Central memory CD4-positive, alpha-beta T cell (primary cell): ENCODE results near the gene TBX6.
"Not testable (repeated sequence)": the region's sequence is repeated elsewhere in the genome, so short reads cannot be mapped to it uniquely, and the experiment has no call there.

Experiments used
- DNase-seq: peaks from one replicate; pipeline ENCODE4 v3.0.0; 2022
- total RNA-seq, 3 experiments: gene quantifications; one replicate each; lab custom pipeline; 2026; lab: John Stamatoyannopoulos, UW

TBX6 gene
- 0.35 to 1.7 (median 0.82) reads per million in 3 experiments for total RNA-seq

DNA sequence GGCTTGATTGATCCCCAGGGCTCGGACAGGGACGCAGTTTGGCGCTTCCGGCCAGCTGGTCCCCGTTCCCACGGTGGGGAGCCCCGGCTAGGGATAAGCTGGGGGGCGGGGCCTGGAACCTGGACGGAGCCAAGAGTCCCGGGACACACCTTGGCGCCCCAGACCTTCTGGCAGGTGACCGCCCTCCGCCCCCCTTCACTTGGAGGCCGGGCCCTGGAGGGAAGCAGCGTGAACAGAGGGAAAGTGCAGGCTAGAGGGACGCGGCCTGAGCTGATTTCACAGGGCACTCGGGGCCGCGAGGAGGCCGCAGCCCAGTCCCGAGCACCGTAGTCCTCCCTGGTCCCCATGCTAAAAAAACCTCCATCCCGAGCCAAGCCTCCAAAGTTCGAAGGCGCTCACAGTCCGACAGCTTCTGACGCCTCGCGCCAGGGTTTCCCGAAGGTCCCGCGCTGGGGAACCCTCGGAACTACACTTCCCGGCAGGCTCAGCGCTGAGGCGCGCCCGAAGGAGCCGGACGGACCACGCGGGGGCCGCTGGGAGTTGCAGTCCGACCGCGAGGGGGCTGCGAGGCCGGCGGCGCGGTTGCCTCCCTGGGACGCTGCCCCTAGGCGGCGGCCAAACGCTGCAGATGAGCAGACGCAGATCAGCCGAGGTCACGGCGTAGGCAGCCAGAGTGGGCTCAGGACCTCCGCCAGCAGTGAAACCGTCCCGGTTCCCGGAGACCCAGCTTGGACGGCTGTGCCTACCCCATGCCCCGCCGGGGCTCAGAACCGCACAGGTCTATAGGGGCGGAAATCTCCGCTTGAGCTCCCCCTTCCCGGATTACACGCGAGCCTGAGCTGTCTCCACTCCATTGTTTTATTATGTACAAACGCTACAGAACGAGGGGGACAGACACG lies at the start of gene TBX6:
Gene TBX6 (minus strand): TSS at position 451 of the 899 bp plus-strand sequence. CDS start 731 bp downstream, outside the sequence.
- DNase-seq = peak; percentile 90

DNA sequence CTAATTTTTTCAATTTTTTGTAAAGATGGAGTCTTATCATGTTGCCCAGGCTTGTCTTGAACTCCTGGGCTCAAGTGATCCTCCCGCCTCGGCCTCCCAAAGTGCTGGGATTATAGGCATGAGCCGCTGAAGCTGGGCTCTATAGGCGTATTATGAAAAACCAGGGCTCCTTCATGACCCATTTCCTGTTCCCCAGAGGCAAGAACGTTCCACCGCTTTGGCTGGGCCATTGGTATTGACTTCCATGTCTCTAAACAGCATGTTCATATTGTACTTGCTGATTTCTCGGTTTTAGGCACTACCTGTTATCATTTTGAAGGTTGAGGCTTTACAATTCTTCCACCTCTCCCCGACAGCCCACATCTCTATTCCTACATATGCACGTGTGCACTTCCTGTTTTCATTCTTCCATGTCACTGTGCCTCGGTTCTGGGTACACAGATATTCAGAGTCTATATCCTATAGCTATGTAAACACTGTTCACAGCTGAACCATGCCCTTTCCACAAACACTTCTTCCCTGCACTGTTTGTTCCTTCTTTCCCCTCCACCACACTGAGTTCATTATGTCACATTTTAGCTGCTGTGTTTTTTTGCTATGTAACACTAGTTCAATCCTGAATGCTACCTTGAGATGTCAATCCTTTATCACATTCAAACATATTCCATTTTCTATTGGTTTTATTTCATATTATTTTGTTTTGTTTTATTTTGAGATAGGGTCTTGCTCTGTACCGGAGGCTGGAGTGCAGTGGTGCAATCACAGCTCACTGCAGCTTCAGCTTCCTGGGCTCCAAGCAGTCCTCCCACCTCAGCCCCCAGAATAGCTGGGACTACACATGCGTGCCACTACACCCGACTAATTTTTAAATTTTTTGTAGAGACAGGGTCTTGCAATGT lies 48.1 kb upstream of the TBX6 start:
- no peak for DNase-seq

DNA sequence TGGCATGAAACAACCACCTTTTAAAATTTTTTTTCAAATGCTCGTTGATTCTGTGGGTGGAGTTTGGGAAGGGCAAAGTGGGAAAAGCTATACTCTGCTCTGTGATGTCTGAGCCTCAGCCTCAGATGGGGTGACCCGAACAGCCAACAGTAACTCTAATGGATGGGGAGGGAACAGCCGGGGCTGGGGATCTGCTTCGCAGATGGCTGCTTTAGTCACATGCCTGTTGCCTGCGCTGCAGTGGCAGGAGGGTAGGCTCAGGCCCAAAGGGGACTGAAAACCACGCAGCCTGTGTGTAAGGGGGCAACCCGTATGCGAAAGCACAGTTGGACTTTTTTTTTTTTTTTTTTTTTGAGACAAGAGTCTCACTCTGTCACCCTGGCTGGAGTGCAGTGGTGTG lies 46.2 kb upstream of the TBX6 start:
- no peak for DNase-seq

DNA sequence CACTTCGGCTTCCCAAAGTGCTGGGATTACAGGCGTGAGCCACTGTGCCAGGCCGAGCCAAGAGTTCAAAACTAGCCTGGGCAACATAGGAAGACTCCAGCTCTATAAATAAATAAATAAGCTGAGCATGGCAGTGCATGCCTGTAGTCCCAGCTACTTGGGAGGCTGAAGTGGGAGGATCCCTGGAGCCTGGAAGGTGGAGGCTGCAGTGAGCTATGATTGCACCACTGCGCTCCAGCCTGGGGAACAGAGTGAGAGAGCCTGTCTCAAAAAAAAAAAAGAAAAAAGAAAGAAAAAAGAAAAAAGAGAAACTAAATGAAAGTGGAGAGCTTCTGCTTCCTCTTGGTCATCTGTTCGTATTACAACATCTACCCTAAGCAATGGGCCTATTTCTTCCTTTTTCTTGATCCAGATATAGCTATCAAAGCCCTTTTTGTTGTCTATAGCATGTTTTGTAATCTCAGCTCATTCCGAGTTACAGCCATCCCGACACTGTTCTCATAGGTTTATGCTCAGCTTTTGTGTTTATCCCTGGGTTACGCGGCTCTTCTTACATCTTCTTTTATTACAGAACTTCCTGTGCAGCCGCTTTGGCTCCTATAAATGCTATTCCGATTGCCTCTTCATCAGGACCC lies 45.4 kb upstream of the TBX6 start:
- no peak for DNase-seq

DNA sequence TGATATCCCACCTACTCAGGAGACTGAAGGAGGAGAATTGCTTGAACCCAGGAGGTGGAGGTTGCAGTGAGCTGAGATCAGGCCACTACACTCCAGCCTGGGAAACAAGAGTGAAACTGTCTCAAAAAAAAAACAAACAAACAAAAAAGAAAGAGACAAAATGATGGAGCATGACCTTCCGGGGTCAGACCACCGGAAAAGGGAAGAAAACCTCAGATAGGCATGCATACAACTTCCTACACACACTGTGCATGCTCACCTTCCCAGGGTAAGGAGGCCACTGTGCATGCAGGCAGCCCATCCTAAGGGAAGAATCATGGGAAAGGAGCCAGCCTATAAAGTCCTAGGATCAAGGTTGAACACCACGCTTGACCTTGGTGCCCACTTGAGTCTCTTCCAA lies 40.9 kb upstream of the TBX6 start:
- no peak for DNase-seq

DNA sequence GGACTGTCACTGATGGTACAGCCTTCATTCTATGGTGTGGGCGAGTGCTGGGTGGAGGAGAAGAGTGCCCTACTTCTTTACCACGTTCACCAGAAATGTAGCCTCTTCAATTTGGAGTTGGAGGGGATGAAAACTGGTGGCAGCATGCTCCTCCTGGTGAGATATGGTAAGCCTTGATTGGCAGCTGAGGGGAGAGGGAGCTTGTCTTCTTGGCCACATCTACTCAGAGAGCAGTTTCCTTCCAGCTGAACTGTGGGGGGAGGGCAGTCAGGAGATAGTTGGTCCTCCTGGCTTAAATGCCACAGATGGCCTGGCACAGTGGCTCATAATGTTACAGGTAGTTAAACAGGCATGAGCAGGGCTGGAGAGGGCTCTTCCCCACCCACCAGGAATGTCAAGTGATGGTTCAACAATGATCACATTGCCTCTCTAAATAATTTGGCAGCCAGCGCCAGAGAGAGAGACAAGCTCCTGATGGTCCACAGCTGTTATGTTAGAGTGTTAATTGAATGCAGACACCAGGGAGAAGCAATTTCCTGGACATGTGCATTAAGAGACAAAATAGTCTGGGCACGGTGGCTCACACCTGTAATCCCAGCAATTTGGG lies 40.2 kb upstream of the TBX6 start:
- no peak for DNase-seq

DNA sequence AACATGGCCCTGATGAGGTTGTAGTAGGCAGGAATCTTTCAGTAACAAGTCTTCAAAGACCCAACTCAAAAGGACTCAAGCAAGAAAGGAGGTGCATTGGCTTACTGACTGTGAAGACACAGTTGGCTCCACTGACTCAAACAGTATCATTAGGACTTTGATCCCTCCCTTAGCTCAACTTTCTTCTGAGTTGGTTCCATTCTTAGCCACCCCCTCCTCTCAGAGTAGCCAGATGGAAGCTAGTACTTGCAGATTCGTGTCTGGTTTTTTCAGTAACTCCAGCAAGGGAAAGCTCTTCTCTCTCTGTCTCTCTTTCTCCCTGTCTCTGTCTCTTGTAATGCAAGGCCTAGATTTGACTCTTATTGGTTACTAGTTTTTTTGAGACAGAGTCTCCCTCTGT lies 36.3 kb upstream of the TBX6 start:
- DNase-seq = no peak

GRCh38 chr16:30125690-30126089 lies 34.0 kb upstream of the TBX6 start:
- not testable (repeated sequence) for DNase-seq

- no peak for DNase-seq
Measured at GRCh38 chr16:30124985-30125379, 33.3 kb upstream of the TBX6 start.

- no peak for DNase-seq
Measured at GRCh38 chr16:30122604-30123160, 31.0 kb upstream of the TBX6 start.

DNA sequence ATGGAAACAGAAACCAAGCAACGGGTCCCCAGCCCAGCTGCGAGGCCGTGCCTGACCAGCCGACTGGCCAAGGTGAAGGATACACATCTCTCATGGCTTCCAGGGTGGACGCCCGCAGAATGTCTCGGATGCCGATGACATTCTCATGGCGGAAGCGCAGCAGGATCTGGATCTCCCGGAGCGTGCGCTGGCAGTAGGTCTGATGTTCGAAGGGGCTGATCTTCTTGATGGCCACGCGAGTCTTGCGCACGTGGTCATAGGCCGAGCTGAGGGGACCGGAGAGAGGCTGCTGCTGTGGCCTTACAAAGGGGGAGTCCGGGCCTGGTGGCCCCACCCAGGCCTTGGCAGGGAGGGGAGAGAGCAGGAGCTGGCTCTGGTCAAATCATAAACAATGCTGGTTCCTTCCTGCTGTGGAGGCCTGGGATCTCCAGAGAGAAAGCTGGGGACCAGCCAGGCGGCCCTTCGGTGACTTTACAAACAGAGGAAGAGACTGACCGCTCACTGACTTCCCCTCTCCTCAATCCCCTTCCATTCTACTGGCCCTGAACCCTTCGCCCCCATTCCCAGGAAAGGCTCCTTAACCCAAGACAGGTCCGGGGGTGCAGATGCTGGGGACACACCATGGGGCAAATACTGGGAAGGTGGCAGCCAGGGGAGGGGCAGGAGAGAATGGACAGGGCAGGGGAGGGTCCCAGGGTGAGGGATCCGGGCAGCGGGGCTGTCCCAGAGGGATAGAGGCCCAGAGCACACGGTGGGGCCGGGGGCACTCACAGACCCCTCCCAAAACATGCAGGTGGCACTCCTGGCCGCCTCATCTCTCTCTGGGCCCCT lies 30.2 kb upstream of the TBX6 start:
- no peak for DNase-seq

DNA sequence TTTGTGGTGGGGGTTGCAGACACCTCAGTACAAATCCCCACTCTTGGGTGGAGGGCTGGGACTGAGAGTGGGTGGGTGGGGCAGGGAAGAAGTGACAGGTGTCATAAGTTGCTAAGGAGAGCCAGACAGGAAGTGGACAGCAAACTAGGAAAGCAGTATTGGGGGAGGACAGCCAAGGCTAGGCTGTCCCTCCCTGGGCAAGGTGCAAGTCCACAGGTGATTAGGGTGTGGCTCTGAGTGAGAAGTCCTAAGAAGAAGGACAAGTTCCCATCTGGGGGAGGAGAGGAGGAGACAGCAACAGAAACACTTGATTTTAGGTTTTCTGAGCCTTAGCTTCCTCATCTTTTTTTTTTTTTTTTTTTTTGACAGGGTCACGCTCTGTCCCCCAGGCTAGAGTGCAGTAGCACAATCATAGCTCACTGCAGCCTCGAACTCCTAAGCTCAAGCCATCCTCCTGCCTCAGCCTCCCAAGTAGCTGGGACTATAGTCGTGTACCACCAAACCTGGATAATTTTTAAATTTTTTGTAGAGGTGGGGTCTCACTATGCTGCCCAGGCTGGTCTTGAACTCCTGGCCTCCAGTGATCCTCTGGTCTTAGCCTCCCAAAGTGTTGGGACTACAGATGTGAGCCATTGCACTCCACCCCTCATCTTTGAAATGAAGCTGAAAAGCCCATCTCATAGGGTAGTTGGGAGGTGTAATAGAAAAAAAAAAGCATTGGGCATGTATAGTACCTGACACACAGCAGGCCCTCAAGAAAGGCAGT lies 28.8 kb upstream of the TBX6 start:
- no peak for DNase-seq

DNA sequence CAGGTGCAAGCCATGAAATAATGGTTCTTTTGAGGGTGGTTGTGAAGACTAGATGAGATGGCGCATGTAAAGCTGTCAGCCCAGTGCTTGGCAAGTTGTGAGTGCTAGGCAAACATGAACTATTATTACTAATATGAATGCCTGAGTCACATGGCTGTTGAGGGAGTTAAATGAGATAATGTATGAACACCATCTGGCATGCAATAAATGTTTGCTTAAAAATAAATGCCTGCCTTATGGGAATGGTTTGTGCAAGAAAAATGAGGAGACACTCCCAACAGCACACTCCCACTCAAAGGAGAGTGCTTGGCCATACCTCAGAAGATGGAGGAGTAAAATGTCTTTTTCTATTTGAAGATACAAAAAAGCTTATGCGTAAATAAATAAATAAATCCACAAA lies 27.7 kb upstream of the TBX6 start:
- no peak for DNase-seq

DNA sequence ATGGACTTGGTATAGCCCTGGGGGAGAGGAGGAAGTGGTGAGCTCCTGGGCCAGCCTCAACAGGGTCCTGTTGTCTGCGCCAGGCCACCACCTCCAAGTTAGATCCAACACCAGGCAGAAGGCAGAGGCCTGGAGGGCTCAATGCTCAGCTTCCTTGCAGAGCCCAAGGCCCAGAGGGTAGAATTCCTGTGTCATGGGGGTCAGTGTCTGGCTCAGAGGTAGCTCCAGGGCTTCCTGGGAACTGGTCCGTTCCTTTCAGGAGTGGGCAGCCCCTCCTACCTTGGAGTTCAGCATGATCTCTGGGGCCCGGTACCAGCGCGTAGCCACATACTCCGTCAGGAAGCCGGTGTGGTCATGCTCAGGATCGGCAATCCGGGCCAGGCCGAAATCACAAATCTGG lies 26.0 kb upstream of the TBX6 start:
- DNase-seq = no peak

DNA sequence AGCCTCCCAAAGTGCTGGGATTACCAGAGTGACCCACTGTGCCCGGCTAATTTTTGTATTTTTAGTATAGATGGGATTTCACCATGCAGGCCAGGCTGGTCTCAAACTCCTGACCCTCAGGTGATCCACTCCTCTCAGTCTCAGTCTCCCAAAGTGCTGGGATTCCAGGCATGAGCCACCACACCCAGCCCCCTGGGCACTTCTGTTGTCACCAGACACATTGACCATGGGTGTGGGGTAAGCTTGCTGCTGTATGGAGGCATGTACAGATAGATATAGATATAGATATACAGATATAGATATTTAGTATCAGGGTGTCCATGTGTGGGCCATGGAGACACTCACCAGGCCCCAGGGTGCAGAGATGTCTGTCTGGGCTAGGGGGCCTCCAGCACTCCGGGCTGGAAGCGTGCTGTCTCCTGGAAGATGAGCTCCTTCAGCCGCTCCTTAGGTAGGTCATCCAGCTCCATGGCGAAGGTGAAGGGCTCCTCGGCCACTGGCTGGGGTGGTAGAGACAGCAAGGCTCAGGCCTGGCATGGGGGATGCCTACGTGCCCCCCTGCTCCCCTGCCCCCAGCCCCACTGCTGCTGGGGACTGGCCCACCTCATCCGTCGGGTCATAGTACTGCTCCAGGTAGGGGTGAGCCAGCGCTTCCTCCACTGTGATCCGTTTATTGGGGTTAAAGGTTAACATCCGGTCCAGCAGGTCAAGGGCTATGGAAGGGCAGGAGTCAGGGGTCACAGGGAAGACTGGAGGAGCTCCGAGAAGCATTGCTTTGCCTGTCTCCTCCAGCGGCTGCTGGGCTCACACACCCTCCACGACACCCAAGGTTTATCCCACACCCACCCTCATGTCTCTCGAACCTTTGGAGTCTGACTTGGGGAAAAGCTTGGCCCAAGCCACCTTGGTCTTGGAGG lies 24.8 kb upstream of the TBX6 start:
- DNase-seq = no peak

- peak; percentile 36 for DNase-seq
Measured at GRCh38 chr16:30115238-30115637, 23.5 kb upstream of the TBX6 start.

- not testable (repeated sequence) for DNase-seq
Measured at GRCh38 chr16:30114833-30115232, 23.1 kb upstream of the TBX6 start.

GRCh38 chr16:30114411-30114810 lies 22.7 kb upstream of the TBX6 start:
- no peak for DNase-seq

DNA sequence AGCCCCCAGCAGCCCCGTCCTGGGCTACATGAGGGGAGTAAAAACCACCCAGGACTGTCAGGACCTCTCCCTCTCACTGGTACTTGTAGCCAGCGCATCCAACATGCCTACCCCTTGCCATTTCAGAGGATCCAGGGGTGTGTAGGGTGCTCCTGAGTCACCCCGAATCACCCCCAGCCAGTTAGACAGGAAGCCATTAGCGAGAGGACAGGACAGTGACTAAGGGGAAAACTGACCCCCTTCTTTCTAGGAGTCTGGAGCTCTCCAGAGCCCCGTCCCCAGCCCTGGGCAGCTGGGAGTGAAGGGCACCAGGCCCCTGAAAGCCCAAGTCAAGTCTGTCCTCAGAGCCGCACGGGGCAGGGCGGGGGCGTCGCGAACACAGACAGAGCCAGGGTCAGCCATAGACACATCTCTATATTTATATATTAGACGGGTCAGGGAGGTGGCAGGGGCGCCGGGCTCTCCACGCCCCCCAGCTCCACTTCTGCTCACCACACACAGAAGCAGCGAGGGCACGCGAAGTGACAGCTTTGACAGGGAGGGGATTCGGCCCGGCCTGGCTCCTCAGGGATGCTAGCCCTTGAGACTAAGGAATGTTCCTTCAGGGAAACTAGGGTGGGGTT lies 22.1 kb upstream of the TBX6 start:
- DNase-seq = no peak
